ENCODE results near the gene TUBB4B. TPM values are rescaled to one million over a fixed set of nuclear protein-coding genes. Genes with fewer than 3 reads are reported as not detected.

TUBB4B gene
- polyA plus RNA-seq, 1 experiment = 223 TPM

- ChIA-PET POLR2A (interaction anchor here (8.8 kb wide), 1 partner anchor 9 kb away, joined by 146 read pairs; the partner anchor contains the start of gene TUBB4B), CTCF (interaction anchor here (0.6 to 3.4 kb wide), 2 partner anchors 14 kb away, joined by 3 to 18 read pairs; no protein-coding TSS in a partner anchor)
- no peaks in the 10 kb centered on the region; the same call in 1 of the 2 replicates for H3K9me3 ChIP-seq (ENCODE audit: control insufficient read depth, insufficient read depth, low read length)
- no peaks in the 10 kb centered on the region for H3K27me3 ChIP-seq (ENCODE audit: control insufficient read depth, insufficient read depth, low read length)
- no peak for DNase-seq (ENCODE audit: low read depth, low spot score)
- TF ChIP-seq, protein P1, sequence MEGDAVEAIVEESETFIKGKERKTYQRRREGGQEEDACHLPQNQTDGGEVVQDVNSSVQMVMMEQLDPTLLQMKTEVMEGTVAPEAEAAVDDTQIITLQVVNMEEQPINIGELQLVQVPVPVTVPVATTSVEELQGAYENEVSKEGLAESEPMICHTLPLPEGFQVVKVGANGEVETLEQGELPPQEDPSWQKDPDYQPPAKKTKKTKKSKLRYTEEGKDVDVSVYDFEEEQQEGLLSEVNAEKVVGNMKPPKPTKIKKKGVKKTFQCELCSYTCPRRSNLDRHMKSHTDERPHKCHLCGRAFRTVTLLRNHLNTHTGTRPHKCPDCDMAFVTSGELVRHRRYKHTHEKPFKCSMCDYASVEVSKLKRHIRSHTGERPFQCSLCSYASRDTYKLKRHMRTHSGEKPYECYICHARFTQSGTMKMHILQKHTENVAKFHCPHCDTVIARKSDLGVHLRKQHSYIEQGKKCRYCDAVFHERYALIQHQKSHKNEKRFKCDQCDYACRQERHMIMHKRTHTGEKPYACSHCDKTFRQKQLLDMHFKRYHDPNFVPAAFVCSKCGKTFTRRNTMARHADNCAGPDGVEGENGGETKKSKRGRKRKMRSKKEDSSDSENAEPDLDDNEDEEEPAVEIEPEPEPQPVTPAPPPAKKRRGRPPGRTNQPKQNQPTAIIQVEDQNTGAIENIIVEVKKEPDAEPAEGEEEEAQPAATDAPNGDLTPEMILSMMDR (IDR thresholded peaks at IDR 0.05; ENCODE audit: low read depth, low read length) = no peak
- no peak overlapping the region for H3K27ac ChIP-seq (ENCODE audit: low read depth, low read length)
- no peak overlapping the region for H3K4me3 ChIP-seq (ENCODE audit: low read depth, low read length)
Measured at GRCh38 chr9:137250329-137251193, 9.5 kb downstream of the TUBB4B start.

GRCh38 chr9:137251194-137251461, 10.0 kb downstream of the TUBB4B start, which contains the start of gene STPG3:
Gene STPG3, plus strand, starts transcription at chr9:137251286. Its CDS starts 1 bp downstream, at chr9:137251287.
- CTCF ChIA-PET = interaction anchor here (0.6 kb wide), 1 partner anchor 14 kb away, joined by 3 read pairs; no protein-coding TSS in a partner anchor

GRCh38 chr9:137251490-137252268, 10.6 kb downstream of the TUBB4B start:
- TF ChIP-seq, protein P1 (IDR thresholded peaks at IDR 0.05; ENCODE audit: low read depth, low read length) = no peak
- CTCF ChIA-PET = interaction anchor here (1.4 kb wide), 1 partner anchor 15 kb away, joined by 4 read pairs; no protein-coding TSS in a partner anchor
- POLR2A ChIA-PET = interaction anchor here (8.8 kb wide), 1 partner anchor 10 kb away, joined by 146 read pairs; the partner anchor contains the start of gene TUBB4B
- no peaks in the 10 kb centered on the region for H3K27me3 ChIP-seq (ENCODE audit: control insufficient read depth, insufficient read depth, low read length)
- DNase-seq (ENCODE audit: low read depth, low spot score) = no peak
- H3K4me3 ChIP-seq (ENCODE audit: low read depth, low read length) = no peak overlapping the region
- H3K9me3 ChIP-seq (ENCODE audit: control insufficient read depth, insufficient read depth, low read length) = no peaks in the 10 kb centered on the region; the same call in 1 of the 2 replicates
- no peak overlapping the region for H3K27ac ChIP-seq (ENCODE audit: low read depth, low read length)

More at GRCh38 chr9:137251194-137251461, 10.0 kb downstream of the TUBB4B start, which contains the start of gene STPG3:
- DNase-seq (ENCODE audit: low read depth, low spot score) = no peak
- TF ChIP-seq, protein P1 (IDR thresholded peaks at IDR 0.05; ENCODE audit: low read depth, low read length) = no peak
- H3K27me3 ChIP-seq (ENCODE audit: control insufficient read depth, insufficient read depth, low read length) = no peaks in the 10 kb centered on the region
- POLR2A ChIA-PET = interaction anchor here (8.8 kb wide), 1 partner anchor 9 kb away, joined by 146 read pairs; the partner anchor contains the start of gene TUBB4B
- no peak within 1 kb of the TSS for H3K4me3 ChIP-seq (ENCODE audit: low read depth, low read length)
- no peaks in the 10 kb centered on the region; the same call in 1 of the 2 replicates for H3K9me3 ChIP-seq (ENCODE audit: control insufficient read depth, insufficient read depth, low read length)
- no peak within 1 kb of the TSS for H3K27ac ChIP-seq (ENCODE audit: low read depth, low read length)

- no peak for DNase-seq (ENCODE audit: low read depth, low spot score)
- CTCF ChIA-PET = interaction anchor here (0.6 to 1.4 kb wide), 2 partner anchors 16 to 76 kb away, joined by 3 to 4 read pairs; no protein-coding TSS in a partner anchor
- no peak overlapping the region for H3K4me3 ChIP-seq (ENCODE audit: low read depth, low read length)
- POLR2A ChIA-PET = interaction anchor here (1.4 to 8.8 kb wide), 2 partner anchors 7 to 11 kb away, joined by 5 to 146 read pairs; partner anchors contain the start of gene TUBB4B
- H3K27ac ChIP-seq (ENCODE audit: low read depth, low read length) = no peak overlapping the region
- no peaks in the 10 kb centered on the region; the same call in 1 of the 2 replicates for H3K9me3 ChIP-seq (ENCODE audit: control insufficient read depth, insufficient read depth, low read length)
- TF ChIP-seq, protein P1 (IDR thresholded peaks at IDR 0.05; ENCODE audit: low read depth, low read length) = no peak
- no peaks in the 10 kb centered on the region for H3K27me3 ChIP-seq (ENCODE audit: control insufficient read depth, insufficient read depth, low read length)
Measured at GRCh38 chr9:137252555-137253506, 11.7 kb downstream of the TUBB4B start.
